ENCODE results near the gene PBXIP1. TPM values are rescaled to one million over a fixed set of nuclear protein-coding genes. Genes with fewer than 3 reads are reported as not detected.
A peak's percentile ranks its signal among the peaks of the same experiment; 100 is the strongest.

Gene PBXIP1
- total RNA-seq, 1 donor = 90.1 TPM

DNA sequence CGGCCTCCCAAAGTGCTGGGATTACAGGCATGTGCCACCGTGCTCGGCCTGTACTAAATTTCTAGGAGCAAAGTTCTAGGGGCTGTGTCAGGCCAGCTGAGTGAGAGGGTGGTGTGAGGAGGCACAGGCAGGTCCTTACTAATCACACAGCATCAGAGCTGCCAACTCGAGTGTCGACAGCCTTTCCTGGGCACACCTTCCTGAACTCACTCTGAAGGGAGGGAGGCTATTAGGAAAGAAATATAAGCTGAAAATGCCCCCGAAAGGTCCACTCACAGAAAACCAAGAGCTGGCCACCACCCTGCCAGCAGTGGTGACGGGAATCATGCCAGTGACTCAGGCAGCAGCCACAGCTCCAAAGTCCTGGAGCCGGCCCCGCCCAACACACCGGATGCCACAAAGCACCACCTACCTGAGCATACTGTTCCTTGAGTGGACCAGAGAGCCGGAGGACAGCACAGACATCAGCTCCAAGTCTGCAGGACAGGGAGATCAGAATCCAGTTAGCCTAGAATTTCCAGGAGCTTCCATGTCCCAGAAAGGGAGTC, 23.9 kb downstream of the PBXIP1 start:
- Histone ChIP-seq H3K4me3 (ENCODE audit: insufficient read depth, low read length) (no peak overlapping the region), H3K9me3 (ENCODE audit: low read depth, low read length) (no peaks in the 10 kb centered on the region), H3K79me2 (ENCODE audit: insufficient read depth, low read length) (peaks cover 9% of the 10 kb centered on the region), H3K36me3 (ENCODE audit: insufficient read depth, low read length) (peaks cover 3% of the 10 kb centered on the region), H3K27me3 (ENCODE audit: insufficient read depth, low read length) (no peaks in the 10 kb centered on the region), H3K4me1 (ENCODE audit: insufficient read depth, low read length) (peaks cover 7% of the 10 kb centered on the region), H3K4me2 (ENCODE audit: insufficient read depth, low read length) (no peak overlapping the region), H4K20me1 (ENCODE audit: insufficient read depth, low read length) (no peaks in the 10 kb centered on the region), H2AFZ (ENCODE audit: low read length) (no peak overlapping the region), H3K27ac (ENCODE audit: low read depth, low read length) (no peak overlapping the region)
- no peak for TF ChIP-seq CTCF (IDR thresholded peaks at IDR 0.05; ENCODE audit: extremely low read depth, low read depth, low read length)
- peak; percentile 58 for DNase-seq (ENCODE audit: insufficient read length, low spot score, missing footprints)

GRCh38 chr1:154926201-154926600, 29.7 kb downstream of the PBXIP1 start:
- no peak for TF ChIP-seq CTCF (IDR thresholded peaks at IDR 0.05; ENCODE audit: extremely low read depth, low read depth, low read length)
- H3K79me2 ChIP-seq (ENCODE audit: insufficient read depth, low read length) = no peaks in the 10 kb centered on the region
- no peaks in the 10 kb centered on the region for H4K20me1 ChIP-seq (ENCODE audit: insufficient read depth, low read length)
- no peaks in the 10 kb centered on the region for H3K4me1 ChIP-seq (ENCODE audit: insufficient read depth, low read length)
- H3K36me3 ChIP-seq (ENCODE audit: insufficient read depth, low read length) = peaks cover 30% of the 10 kb centered on the region
- H3K4me2 ChIP-seq (ENCODE audit: insufficient read depth, low read length) = no peak overlapping the region
- no peak overlapping the region for H3K27ac ChIP-seq (ENCODE audit: low read depth, low read length)
- no peaks in the 10 kb centered on the region for H3K27me3 ChIP-seq (ENCODE audit: insufficient read depth, low read length)
- no peak overlapping the region for H2AFZ ChIP-seq (ENCODE audit: low read length)
- no peaks in the 10 kb centered on the region for H3K9me3 ChIP-seq (ENCODE audit: low read depth, low read length)
- H3K4me3 ChIP-seq (ENCODE audit: insufficient read depth, low read length) = no peak overlapping the region
- DNase-seq (ENCODE audit: insufficient read length, low spot score, missing footprints) = peak; percentile 71

DNA sequence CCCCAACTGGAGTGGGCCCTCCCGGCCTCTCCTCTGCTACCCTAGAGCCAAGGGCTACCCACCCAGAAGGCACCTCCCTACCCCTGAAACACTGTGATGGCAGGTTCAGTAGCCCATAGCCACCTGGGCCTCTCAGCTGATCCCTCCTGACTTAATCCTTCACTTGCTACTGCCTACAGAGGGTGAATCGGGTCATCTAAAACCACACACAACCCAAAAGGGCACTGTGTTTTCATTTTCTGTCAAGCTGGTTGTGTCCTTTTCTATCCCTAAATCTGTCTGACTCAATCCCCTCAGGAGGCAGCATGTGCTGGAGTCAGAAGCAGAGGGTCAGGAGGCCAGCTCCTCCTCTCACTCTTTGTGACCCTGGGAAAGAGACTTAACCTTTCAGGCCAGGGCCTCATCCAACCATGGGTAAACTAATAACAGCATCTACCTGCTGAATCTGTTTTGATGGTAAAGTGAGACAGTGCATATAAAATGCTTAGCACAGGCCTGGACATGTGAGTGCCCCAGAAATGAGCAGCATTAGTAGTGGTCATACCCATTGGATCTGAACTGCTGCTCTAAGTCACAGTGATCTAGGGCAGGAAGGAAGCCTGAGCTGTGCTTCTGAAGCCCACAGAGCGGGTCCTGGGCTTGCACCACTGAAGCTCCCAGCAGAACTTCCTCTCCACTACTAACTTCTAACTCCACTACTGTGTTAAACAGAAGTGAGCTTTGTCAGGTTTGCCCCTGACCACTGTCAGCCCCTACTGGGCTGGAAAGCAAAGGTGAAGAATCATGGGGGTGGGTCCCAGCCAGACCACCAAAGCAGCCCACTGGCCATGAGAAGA, 30.3 kb downstream of the PBXIP1 start:
- Histone ChIP-seq H3K9me3 (ENCODE audit: low read depth, low read length) (no peaks in the 10 kb centered on the region), H3K4me1 (ENCODE audit: insufficient read depth, low read length) (no peaks in the 10 kb centered on the region), H3K27me3 (ENCODE audit: insufficient read depth, low read length) (no peaks in the 10 kb centered on the region), H3K4me2 (ENCODE audit: insufficient read depth, low read length) (no peak overlapping the region), H3K79me2 (ENCODE audit: insufficient read depth, low read length) (no peaks in the 10 kb centered on the region), H4K20me1 (ENCODE audit: insufficient read depth, low read length) (no peaks in the 10 kb centered on the region), H3K27ac (ENCODE audit: low read depth, low read length) (no peak overlapping the region), H3K4me3 (ENCODE audit: insufficient read depth, low read length) (no peak overlapping the region), H2AFZ (ENCODE audit: low read length) (no peak overlapping the region), H3K36me3 (ENCODE audit: insufficient read depth, low read length) (peaks cover 30% of the 10 kb centered on the region)
- TF ChIP-seq CTCF (IDR thresholded peaks at IDR 0.05; ENCODE audit: extremely low read depth, low read depth, low read length) = no peak
- peak; percentile 21 for DNase-seq (ENCODE audit: insufficient read length, low spot score, missing footprints)

DNA sequence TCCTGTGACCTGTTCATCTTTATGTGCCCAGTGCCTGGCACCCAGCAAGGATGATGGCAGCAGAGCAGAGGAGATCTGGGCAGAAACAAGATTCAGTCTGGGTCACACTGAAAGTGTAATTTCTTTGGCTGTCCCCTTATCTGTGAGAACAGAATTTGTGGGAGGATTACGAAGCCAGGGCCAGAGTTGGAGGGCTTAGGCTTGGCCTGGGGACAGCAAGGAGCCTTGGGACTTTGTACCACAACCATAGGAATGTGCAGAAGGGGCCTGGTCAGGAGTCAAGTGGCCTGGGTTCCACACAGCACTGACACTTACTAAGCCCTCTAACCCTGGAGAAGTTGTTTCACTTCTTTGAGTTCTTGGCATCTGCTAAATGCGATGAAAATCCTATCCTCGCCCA, 32.2 kb downstream of the PBXIP1 start:
- no peaks in the 10 kb centered on the region for H4K20me1 ChIP-seq (ENCODE audit: insufficient read depth, low read length)
- H3K4me1 ChIP-seq (ENCODE audit: insufficient read depth, low read length) = no peaks in the 10 kb centered on the region
- no peak overlapping the region for H3K4me2 ChIP-seq (ENCODE audit: insufficient read depth, low read length)
- no peaks in the 10 kb centered on the region for H3K9me3 ChIP-seq (ENCODE audit: low read depth, low read length)
- H3K27ac ChIP-seq (ENCODE audit: low read depth, low read length) = no peak overlapping the region
- no peaks in the 10 kb centered on the region for H3K79me2 ChIP-seq (ENCODE audit: insufficient read depth, low read length)
- no peak overlapping the region for H2AFZ ChIP-seq (ENCODE audit: low read length)
- no peak for DNase-seq (ENCODE audit: insufficient read length, low spot score, missing footprints)
- TF ChIP-seq CTCF (IDR thresholded peaks at IDR 0.05; ENCODE audit: extremely low read depth, low read depth, low read length) = no peak
- no peak overlapping the region for H3K4me3 ChIP-seq (ENCODE audit: insufficient read depth, low read length)
- peaks cover 27% of the 10 kb centered on the region for H3K36me3 ChIP-seq (ENCODE audit: insufficient read depth, low read length)
- H3K27me3 ChIP-seq (ENCODE audit: insufficient read depth, low read length) = no peaks in the 10 kb centered on the region

Data from osteoblast (primary cell).